Neural crest cell (in vitro differentiated cells): ENCODE data around the gene WDR76. TPM values are rescaled to one million over a fixed set of nuclear protein-coding genes. Genes with fewer than 3 reads are reported as not detected.
"Not testable (repeated sequence)": the region's sequence is repeated elsewhere in the genome, so short reads cannot be mapped to it uniquely, and the experiment has no call there.

Experiments
- DNase-seq: peaks from one replicate; pipeline ENCODE4 v3.0.0; 2021; ENCODE audit warnings: low read depth, mixed read lengths, low spot score
- H3K27ac Mint-ChIP-seq: one replicate; pipeline ENCODE4 v1.8.0; 2021; ENCODE audit warnings: mild to moderate bottlenecking, mixed read lengths; ENCODE audit not compliant: unreplicated experiment
- H3K27me3 Mint-ChIP-seq: 2 replicates; pipeline ENCODE4 v1.8.0; 2021; ENCODE audit warnings: low read depth, mild to moderate bottlenecking, mixed read lengths
- H3K36me3 Mint-ChIP-seq: 2 replicates; pipeline ENCODE4 v1.8.0; 2021; ENCODE audit warnings: low read depth, mild to moderate bottlenecking, mixed read lengths
- H3K4me1 Mint-ChIP-seq: 2 replicates; pipeline ENCODE4 v1.8.0; 2021; ENCODE audit warnings: mixed read lengths
- H3K4me3 Mint-ChIP-seq: one replicate; pipeline ENCODE4 v1.8.0; 2021; ENCODE audit warnings: mild to moderate bottlenecking, mixed read lengths
- H3K9me3 Mint-ChIP-seq: 2 replicates; pipeline ENCODE4 v1.8.0; 2021; ENCODE audit warnings: mixed read lengths
- total RNA-seq: library from RNA; stranded (reverse); gene quantifications from 2 replicates; pipeline ENCODE4 v1.2.1, GENCODE V29; 2021
- TF ChIP-seq, protein P1 (sequence below): fragments of 200-600 bp; sonication (generic); conservative IDR thresholded peaks from 2 replicates; pipeline ENCODE4 v1.5.0; 2021; ENCODE audit warnings: antibody characterized with exemption, mild to moderate bottlenecking

Gene WDR76
- total RNA-seq, 1 donor from 2014 or later: 41.3 TPM

DNA sequence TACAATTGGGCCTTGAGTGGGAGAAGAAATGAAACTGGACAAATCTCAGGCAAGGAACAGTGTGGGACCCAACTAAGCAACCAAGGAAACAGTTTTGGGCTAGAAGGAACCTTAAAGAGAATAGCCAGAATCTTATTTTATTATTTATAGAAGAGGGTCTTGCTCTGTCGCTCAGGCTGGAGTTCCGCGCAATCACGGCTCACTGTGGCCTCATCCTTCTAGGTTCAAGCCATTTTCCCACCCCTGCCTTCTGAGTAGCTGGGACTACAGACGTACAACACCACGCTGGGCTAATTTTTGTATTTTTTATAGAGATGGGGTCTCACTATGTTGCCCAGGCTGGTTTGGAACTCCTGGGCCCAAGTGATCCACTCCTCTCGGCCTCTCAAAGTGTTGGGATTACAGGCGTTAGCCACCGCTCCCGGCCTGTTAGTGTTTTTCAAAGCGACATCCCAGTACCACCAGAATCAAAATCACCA lies 734 bp upstream of the WDR76 start:
- peak overlapping the region; percentile 96 for H3K4me3 Mint-ChIP-seq
- TF ChIP-seq, protein P1, sequence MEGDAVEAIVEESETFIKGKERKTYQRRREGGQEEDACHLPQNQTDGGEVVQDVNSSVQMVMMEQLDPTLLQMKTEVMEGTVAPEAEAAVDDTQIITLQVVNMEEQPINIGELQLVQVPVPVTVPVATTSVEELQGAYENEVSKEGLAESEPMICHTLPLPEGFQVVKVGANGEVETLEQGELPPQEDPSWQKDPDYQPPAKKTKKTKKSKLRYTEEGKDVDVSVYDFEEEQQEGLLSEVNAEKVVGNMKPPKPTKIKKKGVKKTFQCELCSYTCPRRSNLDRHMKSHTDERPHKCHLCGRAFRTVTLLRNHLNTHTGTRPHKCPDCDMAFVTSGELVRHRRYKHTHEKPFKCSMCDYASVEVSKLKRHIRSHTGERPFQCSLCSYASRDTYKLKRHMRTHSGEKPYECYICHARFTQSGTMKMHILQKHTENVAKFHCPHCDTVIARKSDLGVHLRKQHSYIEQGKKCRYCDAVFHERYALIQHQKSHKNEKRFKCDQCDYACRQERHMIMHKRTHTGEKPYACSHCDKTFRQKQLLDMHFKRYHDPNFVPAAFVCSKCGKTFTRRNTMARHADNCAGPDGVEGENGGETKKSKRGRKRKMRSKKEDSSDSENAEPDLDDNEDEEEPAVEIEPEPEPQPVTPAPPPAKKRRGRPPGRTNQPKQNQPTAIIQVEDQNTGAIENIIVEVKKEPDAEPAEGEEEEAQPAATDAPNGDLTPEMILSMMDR: no peak
- peak overlapping the region; percentile 35 for H3K27ac Mint-ChIP-seq
- peaks cover 9% of the 10 kb centered on the region for H3K36me3 Mint-ChIP-seq
- no peak for DNase-seq
- H3K27me3 Mint-ChIP-seq: no peaks in the 10 kb centered on the region
- H3K9me3 Mint-ChIP-seq: peaks cover 5% of the 10 kb centered on the region
- H3K4me1 Mint-ChIP-seq: peaks cover 44% of the 10 kb centered on the region

DNA sequence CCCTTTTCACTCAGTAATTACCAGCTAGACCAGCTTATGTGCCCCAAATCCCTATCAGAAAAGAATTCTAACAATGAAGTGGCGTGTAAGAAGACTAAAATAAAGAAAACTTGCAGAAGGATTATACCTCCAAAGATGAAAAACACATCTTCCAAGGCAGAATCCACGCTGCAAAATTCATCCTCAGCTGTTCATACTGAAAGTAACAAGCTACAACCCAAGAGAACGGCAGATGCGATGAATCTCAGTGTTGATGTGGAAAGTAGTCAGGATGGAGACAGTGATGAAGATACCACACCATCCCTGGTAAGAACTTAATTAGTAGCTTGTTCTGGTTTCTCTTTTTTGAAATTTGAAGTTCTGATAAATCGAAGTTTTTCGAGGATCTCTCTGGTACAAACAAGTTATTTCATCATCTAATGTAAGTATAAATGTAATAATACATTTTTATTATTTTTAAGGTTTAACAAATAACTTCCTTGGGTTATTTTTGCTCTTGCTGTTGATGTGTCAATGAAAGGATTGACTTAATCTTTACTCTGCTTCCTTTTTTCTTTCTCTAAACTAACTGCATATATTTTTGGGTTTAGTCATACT lies 1.4 kb downstream of the WDR76 start:
- Mint-ChIP-seq H3K9me3 (peaks cover 5% of the 10 kb centered on the region), H3K4me3 (peak overlapping the region; percentile 96), H3K27me3 (no peaks in the 10 kb centered on the region), H3K36me3 (peaks cover 11% of the 10 kb centered on the region), H3K27ac (no peak overlapping the region), H3K4me1 (peaks cover 43% of the 10 kb centered on the region)
- DNase-seq: no peak
- TF ChIP-seq, protein P1: no peak

DNA sequence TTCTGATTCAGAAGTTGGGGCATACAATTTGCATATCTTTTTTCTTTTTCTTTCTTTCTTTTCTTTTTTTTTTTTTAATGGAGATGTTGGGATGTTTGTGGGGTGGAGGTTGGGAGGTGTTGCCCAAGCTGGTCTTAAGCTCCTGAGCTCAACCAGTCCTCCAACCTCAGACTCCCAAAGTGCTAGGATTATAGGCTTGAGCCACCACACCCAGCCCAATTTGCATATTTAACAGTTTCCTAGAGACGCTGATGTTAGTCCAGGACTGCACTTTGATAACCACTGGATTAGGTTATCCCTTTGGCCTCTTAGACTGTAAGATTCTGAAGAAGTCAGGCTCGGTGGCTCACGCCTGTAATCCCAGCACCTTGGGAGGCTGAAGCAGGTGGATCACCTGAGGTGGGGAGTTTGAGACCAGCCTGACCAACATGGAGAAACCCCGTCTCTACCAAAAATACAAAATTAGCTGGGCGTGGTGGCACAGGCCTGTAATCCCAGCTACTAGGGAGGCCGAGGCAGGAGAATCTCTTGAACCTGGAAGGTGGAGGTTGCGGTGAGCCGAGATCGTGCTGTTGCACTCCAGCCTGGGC lies 3.2 kb downstream of the WDR76 start:
- not testable (repeated sequence) for H3K9me3 Mint-ChIP-seq, H3K36me3 Mint-ChIP-seq, H3K27ac Mint-ChIP-seq, DNase-seq, H3K27me3 Mint-ChIP-seq
- H3K4me1 Mint-ChIP-seq: peaks cover 32% of the 10 kb centered on the region
- peak overlapping the region; percentile 41 for H3K4me3 Mint-ChIP-seq

DNA sequence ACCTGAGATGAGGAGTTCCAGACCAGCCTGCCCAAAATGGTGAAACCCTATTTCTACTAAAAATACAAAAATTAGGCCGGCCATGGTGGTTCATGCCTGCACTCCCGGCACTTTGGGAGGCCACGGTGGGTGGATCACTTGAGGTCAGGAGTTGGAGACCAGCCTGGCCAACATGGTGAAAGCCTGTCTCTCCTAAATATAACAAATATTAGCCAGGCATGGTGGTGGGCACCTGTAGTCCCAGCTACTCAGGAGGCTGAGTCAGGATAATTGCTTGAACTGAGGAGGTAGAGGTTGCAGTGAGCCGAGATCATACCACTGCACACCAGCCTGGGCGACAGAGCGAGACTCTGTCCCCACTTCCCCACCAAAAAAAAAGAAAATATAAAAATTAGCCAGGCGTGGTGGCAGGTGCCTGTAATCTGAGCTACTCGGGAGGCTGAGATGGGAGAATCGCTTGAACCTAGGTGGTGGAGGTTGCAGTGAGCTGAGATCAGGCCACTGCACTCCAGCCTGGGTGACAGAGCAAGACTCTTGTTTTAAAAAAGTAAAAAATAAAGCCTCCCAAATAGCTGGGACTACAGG lies 4.0 kb downstream of the WDR76 start:
- not testable (repeated sequence) for H3K4me3 Mint-ChIP-seq, H3K9me3 Mint-ChIP-seq, H3K27ac Mint-ChIP-seq, DNase-seq, H3K27me3 Mint-ChIP-seq, H3K36me3 Mint-ChIP-seq
- H3K4me1 Mint-ChIP-seq: peaks cover 32% of the 10 kb centered on the region

DNA sequence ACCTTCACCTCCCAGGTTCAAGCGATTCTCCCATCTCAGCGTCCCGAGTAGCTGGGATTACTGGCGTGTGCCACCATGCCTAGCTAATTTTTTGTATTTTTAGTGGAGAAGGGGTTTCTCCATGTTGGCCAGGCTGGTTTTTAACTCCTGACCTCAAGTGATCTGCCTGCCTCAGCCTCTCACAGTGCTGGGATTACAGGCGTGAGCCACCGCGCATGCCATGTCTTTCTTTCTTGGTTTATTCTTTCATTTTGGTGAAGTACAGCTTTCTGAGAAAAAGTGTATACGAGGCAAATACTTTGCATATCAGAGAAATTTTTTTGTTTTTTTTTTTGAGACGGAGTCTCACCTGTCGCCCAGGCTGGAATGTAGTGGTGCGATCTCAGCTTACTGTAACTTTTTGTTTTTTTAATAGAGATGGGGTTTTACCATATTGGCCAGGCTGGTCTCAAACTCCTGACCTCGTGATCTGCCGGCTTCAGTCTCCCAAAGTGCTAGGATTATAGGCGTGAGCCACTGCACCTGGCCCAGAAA lies 4.8 kb downstream of the WDR76 start:
- not testable (repeated sequence) for H3K36me3 Mint-ChIP-seq

DNA sequence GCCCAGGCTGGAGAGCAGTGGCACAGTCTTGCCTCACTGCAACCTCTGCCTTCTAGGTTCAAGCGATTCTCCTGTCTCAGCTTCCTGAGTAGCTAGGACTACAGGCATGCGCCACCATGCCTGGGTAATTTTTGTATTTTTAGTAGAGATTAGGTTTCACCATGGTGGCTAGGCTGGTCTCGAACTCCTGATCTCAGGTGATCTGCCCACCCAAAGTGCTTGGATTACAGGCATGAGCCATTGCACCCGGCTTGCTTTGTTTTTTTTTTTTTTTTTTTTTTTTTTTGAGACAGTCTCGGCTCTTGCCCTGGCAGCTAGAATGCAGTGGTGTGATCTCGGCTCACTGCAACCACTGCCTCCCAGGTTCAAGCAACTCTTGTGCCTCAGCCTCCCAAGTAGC lies 5.7 kb downstream of the WDR76 start:
- DNase-seq, H3K27me3 Mint-ChIP-seq, H3K36me3 Mint-ChIP-seq, H3K4me3 Mint-ChIP-seq, H3K9me3 Mint-ChIP-seq, H3K27ac Mint-ChIP-seq: not testable (repeated sequence)
- peaks cover 24% of the 10 kb centered on the region for H3K4me1 Mint-ChIP-seq

More for the DNA sequence above, 4.8 kb downstream of the WDR76 start:
- H3K27ac Mint-ChIP-seq, H3K27me3 Mint-ChIP-seq, DNase-seq, H3K9me3 Mint-ChIP-seq: not testable (repeated sequence)
- H3K4me3 Mint-ChIP-seq: peak overlapping the region; percentile 45
- H3K4me1 Mint-ChIP-seq: peaks cover 32% of the 10 kb centered on the region

DNA sequence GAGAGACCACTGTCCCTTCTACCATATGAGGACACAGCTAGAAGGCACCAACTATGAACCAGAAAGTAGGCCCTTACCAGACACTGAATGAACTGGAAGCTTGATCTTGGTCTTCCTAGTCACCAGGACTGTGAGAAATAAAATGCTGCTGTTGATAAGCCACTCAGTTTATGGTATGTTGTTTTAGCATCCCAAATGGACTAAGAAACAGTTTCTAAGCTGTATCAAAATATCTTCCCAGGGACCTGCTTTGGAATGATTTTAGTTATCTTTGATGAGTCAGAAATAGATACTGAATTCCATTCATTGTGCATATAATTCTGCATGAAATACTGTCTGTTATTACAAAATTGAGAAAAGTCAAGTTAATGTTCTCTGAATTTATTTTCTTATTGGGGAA lies 18.6 kb downstream of the WDR76 start:
- H3K27me3 Mint-ChIP-seq: no peaks in the 10 kb centered on the region
- H3K36me3 Mint-ChIP-seq: peaks cover 7% of the 10 kb centered on the region
- H3K27ac Mint-ChIP-seq: no peak overlapping the region
- no peaks in the 10 kb centered on the region for H3K4me1 Mint-ChIP-seq
- H3K4me3 Mint-ChIP-seq: no peak overlapping the region
- TF ChIP-seq, protein P1: no peak
- DNase-seq: no peak
- H3K9me3 Mint-ChIP-seq: no peaks in the 10 kb centered on the region
